ENCODE results near the gene WIPI1. TPM values are rescaled to one million over a fixed set of nuclear protein-coding genes. Genes with fewer than 3 reads are reported as not detected.

WIPI1 gene
- total and polyA plus RNA-seq, 2 donors from 2014 or later: 40.9 to 41.2 TPM

DNA sequence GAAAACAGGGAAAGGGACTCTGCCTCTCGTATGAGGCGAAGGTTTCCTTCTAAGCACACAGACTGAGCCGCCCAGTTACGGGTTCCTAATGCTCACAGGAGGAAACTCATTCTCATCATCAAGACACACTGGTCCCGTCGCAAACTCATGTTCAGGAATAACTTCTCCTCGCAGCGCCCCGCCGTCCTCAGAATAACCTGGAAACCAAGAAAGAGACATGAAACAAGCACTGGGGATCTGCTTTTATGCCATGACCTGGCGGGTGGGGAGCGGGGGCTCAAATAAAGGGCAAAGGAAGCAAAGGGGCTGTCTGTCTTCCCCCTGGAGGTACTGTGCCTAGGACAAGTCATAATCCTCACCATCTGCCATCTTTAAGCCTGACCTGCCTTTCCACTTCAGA, 31.3 kb downstream of the WIPI1 start:
- H3K9me3 ChIP-seq (ENCODE audit: control insufficient read depth in 2 of 3, insufficient read depth in 1 of 3, low read length in 3 of 3): no peaks in the 10 kb centered on the region
- intact Hi-C loops (cut with DNase I): no loop called here
- no peak overlapping the region for H3K27ac ChIP-seq (ENCODE audit: low read depth in 2 of 2, low read length in 2 of 2)
- peaks cover 0 to 40% (median 31%) of the 10 kb centered on the region in 3 donors for H3K36me3 ChIP-seq (ENCODE audit: control insufficient read depth in 2 of 3, insufficient read depth in 3 of 3, low read length in 3 of 3)
- no peaks in the 10 kb centered on the region for H3K4me1 ChIP-seq (ENCODE audit: control insufficient read depth in 2 of 3, insufficient read depth in 2 of 3, low read depth in 1 of 3, low read length in 3 of 3)
- no peaks in the 10 kb centered on the region for H3K27me3 ChIP-seq (ENCODE audit: control insufficient read depth, insufficient read depth, low read length)
- TF ChIP-seq, protein P1, sequence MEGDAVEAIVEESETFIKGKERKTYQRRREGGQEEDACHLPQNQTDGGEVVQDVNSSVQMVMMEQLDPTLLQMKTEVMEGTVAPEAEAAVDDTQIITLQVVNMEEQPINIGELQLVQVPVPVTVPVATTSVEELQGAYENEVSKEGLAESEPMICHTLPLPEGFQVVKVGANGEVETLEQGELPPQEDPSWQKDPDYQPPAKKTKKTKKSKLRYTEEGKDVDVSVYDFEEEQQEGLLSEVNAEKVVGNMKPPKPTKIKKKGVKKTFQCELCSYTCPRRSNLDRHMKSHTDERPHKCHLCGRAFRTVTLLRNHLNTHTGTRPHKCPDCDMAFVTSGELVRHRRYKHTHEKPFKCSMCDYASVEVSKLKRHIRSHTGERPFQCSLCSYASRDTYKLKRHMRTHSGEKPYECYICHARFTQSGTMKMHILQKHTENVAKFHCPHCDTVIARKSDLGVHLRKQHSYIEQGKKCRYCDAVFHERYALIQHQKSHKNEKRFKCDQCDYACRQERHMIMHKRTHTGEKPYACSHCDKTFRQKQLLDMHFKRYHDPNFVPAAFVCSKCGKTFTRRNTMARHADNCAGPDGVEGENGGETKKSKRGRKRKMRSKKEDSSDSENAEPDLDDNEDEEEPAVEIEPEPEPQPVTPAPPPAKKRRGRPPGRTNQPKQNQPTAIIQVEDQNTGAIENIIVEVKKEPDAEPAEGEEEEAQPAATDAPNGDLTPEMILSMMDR (IDR thresholded peaks at IDR 0.05; ENCODE audit: borderline replicate concordance, extremely low read depth, insufficient read depth): no peak
- DNase-seq (no peak), FAIRE-seq (no peak)
- H3K9ac ChIP-seq (ENCODE audit: low read length in 3 of 3): no peak overlapping the region
- no peak overlapping the region for H3K4me3 ChIP-seq (ENCODE audit: low read length in 3 of 3)

- no peak for DNase-seq
- TF ChIP-seq, protein P1 (IDR thresholded peaks at IDR 0.05; ENCODE audit: borderline replicate concordance, extremely low read depth, insufficient read depth): no peak
- no peak overlapping the region for H3K9ac ChIP-seq (ENCODE audit: low read length in 3 of 3)
- intact Hi-C loops (cut with DNase I): no loop called here
- no peaks in the 10 kb centered on the region for H3K4me1 ChIP-seq (ENCODE audit: control insufficient read depth in 2 of 3, insufficient read depth in 2 of 3, low read depth in 1 of 3, low read length in 3 of 3)
- H3K27ac ChIP-seq (ENCODE audit: low read depth in 2 of 2, low read length in 2 of 2): no peak overlapping the region
- H3K4me3 ChIP-seq (ENCODE audit: low read length in 3 of 3): no peak overlapping the region
- no peaks in the 10 kb centered on the region for H3K9me3 ChIP-seq (ENCODE audit: control insufficient read depth in 2 of 3, insufficient read depth in 1 of 3, low read length in 3 of 3)
- FAIRE-seq: no peak
- peaks cover 0 to 41% (median 22%) of the 10 kb centered on the region in 3 donors for H3K36me3 ChIP-seq (ENCODE audit: control insufficient read depth in 2 of 3, insufficient read depth in 3 of 3, low read length in 3 of 3)
- no peaks in the 10 kb centered on the region for H3K27me3 ChIP-seq (ENCODE audit: control insufficient read depth, insufficient read depth, low read length)
Observed at GRCh38 chr17:68424861-68425260, 32.4 kb downstream of the WIPI1 start.

DNA sequence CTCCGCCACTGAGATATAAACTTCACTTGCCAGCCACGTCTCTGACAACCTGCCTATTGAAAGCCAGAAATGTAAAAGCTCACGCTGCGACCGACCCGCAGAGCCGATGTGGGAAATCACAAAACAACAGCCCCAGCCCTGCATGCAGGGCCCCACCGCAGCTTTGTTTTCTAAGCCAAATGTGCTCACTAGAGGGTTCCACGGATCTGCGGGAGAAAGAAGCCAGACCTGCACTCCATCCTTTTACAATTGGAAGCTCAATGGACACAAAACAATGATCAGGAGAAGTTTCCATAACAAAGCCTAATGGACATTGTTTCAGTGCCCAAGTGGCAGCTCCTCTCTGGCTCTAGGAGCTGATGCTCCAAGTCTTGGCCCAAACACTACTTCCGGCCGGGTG, 33.1 kb downstream of the WIPI1 start:
- no peak overlapping the region for H3K4me3 ChIP-seq (ENCODE audit: low read length in 3 of 3)
- no peak for DNase-seq
- no peaks in the 10 kb centered on the region for H3K27me3 ChIP-seq (ENCODE audit: control insufficient read depth, insufficient read depth, low read length)
- no peaks in the 10 kb centered on the region for H3K9me3 ChIP-seq (ENCODE audit: control insufficient read depth in 2 of 3, insufficient read depth in 1 of 3, low read length in 3 of 3)
- H3K9ac ChIP-seq (ENCODE audit: low read length in 3 of 3): no peak overlapping the region
- H3K27ac ChIP-seq (ENCODE audit: low read depth in 2 of 2, low read length in 2 of 2): no peak overlapping the region
- TF ChIP-seq, protein P1 (IDR thresholded peaks at IDR 0.05; ENCODE audit: borderline replicate concordance, extremely low read depth, insufficient read depth): no peak
- H3K36me3 ChIP-seq (ENCODE audit: control insufficient read depth in 2 of 3, insufficient read depth in 3 of 3, low read length in 3 of 3): peaks cover 0 to 37% (median 20%) of the 10 kb centered on the region in 3 donors
- intact Hi-C loops (cut with DNase I): no loop called here
- H3K4me1 ChIP-seq (ENCODE audit: control insufficient read depth in 2 of 3, insufficient read depth in 2 of 3, low read depth in 1 of 3, low read length in 3 of 3): no peaks in the 10 kb centered on the region
- no peak for FAIRE-seq

DNA sequence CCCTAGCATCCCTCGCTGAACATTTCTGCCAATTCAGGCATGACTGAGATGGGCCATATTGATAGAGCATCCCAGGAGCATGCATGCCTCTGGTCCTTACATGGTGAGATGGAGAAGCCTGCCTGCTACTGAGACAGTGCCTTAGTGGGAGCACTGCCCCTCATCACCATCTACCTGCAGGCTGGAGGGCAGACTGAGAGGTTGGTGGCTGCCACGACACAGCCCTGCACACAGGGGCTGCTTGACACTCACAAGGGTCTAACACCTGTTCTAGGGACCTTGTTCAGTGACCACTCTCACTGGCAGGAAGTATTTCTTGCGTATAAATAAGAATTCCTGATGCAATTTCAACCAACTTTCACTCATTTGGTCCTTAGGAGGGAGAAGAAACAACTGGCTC, 34.0 kb downstream of the WIPI1 start:
- no peak overlapping the region for H3K4me3 ChIP-seq (ENCODE audit: low read length in 3 of 3)
- intact Hi-C loops (cut with DNase I): no loop called here
- H3K4me1 ChIP-seq (ENCODE audit: control insufficient read depth in 2 of 3, insufficient read depth in 2 of 3, low read depth in 1 of 3, low read length in 3 of 3): no peaks in the 10 kb centered on the region
- TF ChIP-seq, protein P1 (IDR thresholded peaks at IDR 0.05; ENCODE audit: borderline replicate concordance, extremely low read depth, insufficient read depth): no peak
- FAIRE-seq: no peak
- no peaks in the 10 kb centered on the region for H3K27me3 ChIP-seq (ENCODE audit: control insufficient read depth, insufficient read depth, low read length)
- no peak for DNase-seq
- peaks cover 0 to 27% (median 13%) of the 10 kb centered on the region in 3 donors for H3K36me3 ChIP-seq (ENCODE audit: control insufficient read depth in 2 of 3, insufficient read depth in 3 of 3, low read length in 3 of 3)
- no peaks in the 10 kb centered on the region for H3K9me3 ChIP-seq (ENCODE audit: control insufficient read depth in 2 of 3, insufficient read depth in 1 of 3, low read length in 3 of 3)
- no peak overlapping the region for H3K27ac ChIP-seq (ENCODE audit: low read depth in 2 of 2, low read length in 2 of 2)
- no peak overlapping the region for H3K9ac ChIP-seq (ENCODE audit: low read length in 3 of 3)

Data from kidney (tissue), 14 donors.